OCI-LY7 (cell line): ENCODE results near the gene CORO2A.

Source experiments
- EZH2phosphoT487 ChIP-seq: fragments of 200-600 bp; sonication (generic); IDR thresholded peaks from 2 replicates; pipeline ENCODE4 v1.6.1; 2018; ENCODE audit warnings: low read depth, borderline replicate concordance, mild to moderate bottlenecking, mixed run types, antibody characterized with exemption, low read length, moderate library complexity, mixed read lengths
- TF ChIP-seq, protein P1 (sequence below): fragments of 200-600 bp; sonication (generic); conservative IDR thresholded peaks from 2 replicates; pipeline ENCODE4 v1.5.1; 2014; ENCODE audit warnings: mild to moderate bottlenecking, antibody characterized with exemption, low read length, moderate library complexity, mixed read lengths

- TF ChIP-seq, protein P1, sequence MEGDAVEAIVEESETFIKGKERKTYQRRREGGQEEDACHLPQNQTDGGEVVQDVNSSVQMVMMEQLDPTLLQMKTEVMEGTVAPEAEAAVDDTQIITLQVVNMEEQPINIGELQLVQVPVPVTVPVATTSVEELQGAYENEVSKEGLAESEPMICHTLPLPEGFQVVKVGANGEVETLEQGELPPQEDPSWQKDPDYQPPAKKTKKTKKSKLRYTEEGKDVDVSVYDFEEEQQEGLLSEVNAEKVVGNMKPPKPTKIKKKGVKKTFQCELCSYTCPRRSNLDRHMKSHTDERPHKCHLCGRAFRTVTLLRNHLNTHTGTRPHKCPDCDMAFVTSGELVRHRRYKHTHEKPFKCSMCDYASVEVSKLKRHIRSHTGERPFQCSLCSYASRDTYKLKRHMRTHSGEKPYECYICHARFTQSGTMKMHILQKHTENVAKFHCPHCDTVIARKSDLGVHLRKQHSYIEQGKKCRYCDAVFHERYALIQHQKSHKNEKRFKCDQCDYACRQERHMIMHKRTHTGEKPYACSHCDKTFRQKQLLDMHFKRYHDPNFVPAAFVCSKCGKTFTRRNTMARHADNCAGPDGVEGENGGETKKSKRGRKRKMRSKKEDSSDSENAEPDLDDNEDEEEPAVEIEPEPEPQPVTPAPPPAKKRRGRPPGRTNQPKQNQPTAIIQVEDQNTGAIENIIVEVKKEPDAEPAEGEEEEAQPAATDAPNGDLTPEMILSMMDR: no peak
- no peak for TF ChIP-seq EZH2phosphoT487
Measured at GRCh38 chr9:98201749-98202148, 9.3 kb upstream of the CORO2A start.
